K562 (cell line): Measurements from ENCODE around the gene KMO. TPM values are rescaled to one million over a fixed set of nuclear protein-coding genes. Genes with fewer than 3 reads are reported as not detected.

Experiments used
- ARID1B ChIP-seq: fragments of 450-650 bp; IDR thresholded peaks from 2 replicates; pipeline ENCODE4 v1.6.1; 2016; ENCODE audit warnings: antibody characterized with exemption, mild to moderate bottlenecking, inconsistent platforms
- ATF7 ChIP-seq: fragments of 450-650 bp; IDR thresholded peaks from 2 replicates; pipeline ENCODE4 v1.7.1; 2014; ENCODE audit warnings: mild to moderate bottlenecking, moderate library complexity
- CBFA2T3 ChIP-seq: fragments of 450-650 bp; IDR thresholded peaks from 2 replicates; pipeline ENCODE4 v1.6.1; 2017
- DDX20 ChIP-seq: fragments of 450-650 bp; IDR thresholded peaks from 2 replicates; pipeline ENCODE4 v1.6.1; 2016; ENCODE audit warnings: missing genetic modification characterization, low read depth, mild to moderate bottlenecking, missing compliant biosample characterization, moderate library complexity
- ETS2 ChIP-seq: IDR thresholded peaks from 2 replicates; pipeline ENCODE4 v1.6.1; 2016; ENCODE audit warnings: borderline replicate concordance, missing genetic modification characterization, mild to moderate bottlenecking, moderate library complexity, missing compliant biosample characterization; ENCODE audit not compliant: poor library complexity, severe bottlenecking
- ETV1 ChIP-seq: fragments of 450-650 bp; conservative IDR thresholded peaks from 2 replicates; pipeline ENCODE4 v1.6.1; 2016; ENCODE audit warnings: missing genetic modification characterization, control low read depth, low read depth, missing compliant biosample characterization
- FOXA3 ChIP-seq, 2 experiments: fragments of 450-650 bp in 1 of 2; sonication (generic) in 1 of 2; formaldehyde crosslinking; IDR thresholded peaks in 1 of 2; conservative IDR thresholded peaks in 1 of 2; 2 replicates each; pipeline versions ENCODE4 v1.4.0 to v1.8.0; 2020 to 2022; ENCODE audit warnings: mild to moderate bottlenecking in 2 of 2, missing genetic modification reagents in 1 of 2
- FOXJ2 ChIP-seq: fragments of 200-800 bp; sonication (Bioruptor generic); IDR thresholded peaks from 2 replicates; pipeline ENCODE4 v1.6.1; 2016; ENCODE audit warnings: missing genetic modification characterization, missing compliant biosample characterization
- GATA2 ChIP-seq: sonication (generic); formaldehyde crosslinking; IDR thresholded peaks from 2 replicates; pipeline ENCODE4 v1.4.0; 2020; ENCODE audit warnings: mild to moderate bottlenecking, missing genetic modification reagents
- GATAD2B ChIP-seq: fragments of 450-650 bp; IDR thresholded peaks from 2 replicates; pipeline ENCODE4 v1.6.1; 2017; ENCODE audit warnings: mild to moderate bottlenecking, borderline replicate concordance
- NFE2L1 ChIP-seq: fragments of 450-650 bp; IDR thresholded peaks from 2 replicates; pipeline ENCODE4 v1.6.1; 2016; ENCODE audit warnings: missing genetic modification characterization, low read depth, mild to moderate bottlenecking, missing compliant biosample characterization, moderate library complexity, borderline replicate concordance
- NFIC ChIP-seq: fragments of 450-650 bp; IDR thresholded peaks from 2 replicates; pipeline ENCODE4 v1.6.1; 2017; ENCODE audit warnings: mild to moderate bottlenecking, inconsistent platforms
- PPARD ChIP-seq: fragments of 250-450 bp; sonication (Bioruptor Pico); IDR thresholded peaks from 2 replicates; pipeline ENCODE4 v1.8.0; 2022; ENCODE audit warnings: inconsistent platforms, mild to moderate bottlenecking, moderate library complexity
- PRMT5 ChIP-seq: sonication (generic); formaldehyde crosslinking; IDR thresholded peaks from 2 replicates; pipeline ENCODE4 v1.5.0; 2020; ENCODE audit warnings: missing genetic modification reagents
- RAD21 ChIP-seq, 2 experiments: fragments of 250-450 bp in 1 of 2; fragments of 450-650 bp in 1 of 2; sonication (Bioruptor Pico) in 1 of 2; formaldehyde crosslinking in 1 of 2; IDR thresholded peaks in 1 of 2; conservative IDR thresholded peaks in 1 of 2; 2 replicates each; pipeline versions ENCODE4 v1.4.0 to v1.8.0; 2020 to 2022; ENCODE audit warnings: mild to moderate bottlenecking in 2 of 2, moderate library complexity in 1 of 2
- RAD51 ChIP-seq: fragments of 450-650 bp; IDR thresholded peaks from 2 replicates; pipeline ENCODE4 v1.7.1; 2016; ENCODE audit warnings: low read depth, mild to moderate bottlenecking, borderline replicate concordance
- TAL1 ChIP-seq: fragments of 450-650 bp; IDR thresholded peaks from 2 replicates; pipeline ENCODE4 v1.6.1; 2016; ENCODE audit warnings: mild to moderate bottlenecking
- TEAD4 ChIP-seq, 2 experiments: sonication (generic) in 1 of 2; formaldehyde crosslinking in 1 of 2; IDR thresholded peaks; 2 replicates each; pipeline versions ENCODE4 v1.6.1 to v1.8.0; 2012 to 2022; ENCODE audit warnings: borderline replicate concordance in 1 of 2, inconsistent platforms in 1 of 2, low read length in 1 of 2, mild to moderate bottlenecking in 1 of 2, missing genetic modification reagents in 1 of 2
- YBX1 ChIP-seq: fragments of 450-650 bp; IDR thresholded peaks from 2 replicates; pipeline ENCODE4 v1.7.1; 2016; ENCODE audit warnings: mild to moderate bottlenecking
- ZNF23 ChIP-seq: fragments of 250-450 bp; sonication (Bioruptor Pico); IDR thresholded peaks from 2 replicates; pipeline ENCODE4 v1.4.0; 2020; ENCODE audit warnings: mild to moderate bottlenecking
- polyA plus RNA-seq, 8 experiments: library from polyadenylated mRNA; depleted of rRNA in 4 of 8; stranded (reverse) in 5 of 8; unstranded in 3 of 8; fragments of >200 nt; fragmentation: Nextera tagmentation in 2 of 8; fragmentation: Illumina TruSeq in 1 of 8; extraction: Ambion mirVana in 2 of 8; extraction: Trizol in 1 of 8; gene quantifications; 2 replicates each; pipeline versions ENCODE4 v1.2.1 to v1.2.3, GENCODE V29; 2011 to 2014; ENCODE audit warnings: inconsistent platforms in 1 of 8, missing spikeins in 1 of 8
- total RNA-seq, 7 experiments: library from RNA; depleted of rRNA in 6 of 7; stranded (reverse); fragments of >200 nt in 6 of 7; fragmentation: Illumina TruSeq in 2 of 7; extraction: Trizol in 2 of 7; gene quantifications; 2 replicates each; pipeline versions ENCODE4 v1.2.1 to v1.2.3, GENCODE V29; 2011 to 2021; ENCODE audit warnings: low replicate concordance in 1 of 7
- TF ChIP-seq, protein P1 (sequence below): fragments of 250-450 bp; sonication (Bioruptor Pico); IDR thresholded peaks from 2 replicates; pipeline ENCODE4 v1.5.0; 2020; ENCODE audit warnings: mild to moderate bottlenecking
- TF ChIP-seq, protein P2 (sequence below): fragments of 450-650 bp; formaldehyde crosslinking; IDR thresholded peaks from 2 replicates; pipeline ENCODE4 v1.4.0; 2020; ENCODE audit warnings: mild to moderate bottlenecking, moderate library complexity
- TF ChIP-seq, protein P3 (sequence below), 2 experiments: fragments of 450-650 bp in 1 of 2; sonication (generic) in 1 of 2; formaldehyde crosslinking; conservative IDR thresholded peaks; 2 replicates each; pipeline versions ENCODE4 v1.4.0 to v1.8.1; 2020 to 2022; ENCODE audit warnings: mild to moderate bottlenecking in 1 of 2, missing genetic modification reagents in 1 of 2
- TF ChIP-seq, protein P4 (sequence below): fragments of 450-650 bp; formaldehyde crosslinking; conservative IDR thresholded peaks from 2 replicates; pipeline ENCODE4 v1.4.0; 2022; ENCODE audit warnings: mild to moderate bottlenecking, missing genetic modification characterization

The KMO gene
- total and polyA plus RNA-seq, 9 of the 15 experiments (the other 6 are each of a cell fraction or from before 2014, with no cell fraction given), result 0.01 to 0.11 (median 0.01) TPM; not detected in 6

DNA sequence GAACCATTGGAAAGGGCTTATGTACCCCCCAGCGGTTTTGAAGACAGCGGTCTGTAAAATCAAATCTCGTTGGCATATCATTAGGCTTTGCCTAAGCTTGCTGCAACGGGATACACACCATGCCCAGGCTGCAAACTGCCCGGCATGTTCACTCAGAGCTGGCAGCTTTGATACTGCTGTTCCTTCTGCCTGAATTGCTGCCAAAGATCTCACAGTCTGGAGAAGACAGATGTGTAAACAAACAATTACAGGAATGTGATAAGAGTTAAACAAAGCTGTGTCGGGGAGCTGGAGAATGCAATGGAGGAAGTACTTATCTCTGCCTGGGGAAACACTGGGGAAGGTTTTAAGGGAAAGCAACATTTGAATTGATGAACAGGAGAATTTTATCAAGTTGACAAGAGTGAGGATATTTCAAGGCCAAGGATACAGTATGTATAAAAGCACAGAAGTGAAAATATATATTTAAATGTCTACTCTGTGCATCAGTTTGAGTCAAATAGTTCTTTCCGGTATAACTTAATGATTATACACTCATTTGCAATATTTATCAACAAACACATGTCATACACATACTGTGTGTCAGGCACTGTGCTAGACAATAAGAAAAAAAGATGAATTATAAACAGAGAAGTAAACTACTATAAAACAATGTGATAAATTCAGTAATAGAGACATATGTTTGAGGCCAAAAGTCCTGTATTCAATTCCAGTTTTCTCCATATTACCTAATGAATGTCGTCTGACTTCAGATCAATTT lies 78.1 kb downstream of the KMO start (continued):
- TF ChIP-seq ARID1B (peak; percentile 88), CBFA2T3 (peak; percentile 81), ZNF23 (CRISPR knock-in tag) (no peak), RAD21 (CRISPR knock-in tag; conservative IDR thresholded peaks at IDR 0.05 in 1 of 2, IDR thresholded peaks at IDR 0.05 in 1 of 2) (peak in 1 of 2 experiments; percentile 5; a peak in 1 of 4 replicates), NFE2L1 (tag) (no peak), DDX20 (tag) (no peak), ETV1 (no peak), TAL1 (peak; percentile 65), FOXJ2 (tag) (peak; percentile 94), ETS2 (no peak), PRMT5 (CRISPR knock-in tag) (no peak), TEAD4 (IDR thresholded peaks at IDR 0.05; ENCODE audit: low read length) (peak; percentile 76), TEAD4 (CRISPR knock-in tag; IDR thresholded peaks at IDR 0.05; ENCODE audit: borderline replicate concordance) (no peak), GATA2 (CRISPR knock-in tag) (no peak), GATAD2B (no peak), ATF7 (0 out of 2 replicates have a peak, but pooled peaks have one; percentile 17), FOXA3 (CRISPR knock-in tag; conservative IDR thresholded peaks at IDR 0.05 in 1 of 2, IDR thresholded peaks at IDR 0.05 in 1 of 2) (peak; percentile 68 to 97; a peak in 2 of 4 replicates), PPARD (CRISPR knock-in tag) (no peak), YBX1 (no peak), RAD51 (no peak), NFIC (peak; percentile 85)
- TF ChIP-seq, protein P1, sequence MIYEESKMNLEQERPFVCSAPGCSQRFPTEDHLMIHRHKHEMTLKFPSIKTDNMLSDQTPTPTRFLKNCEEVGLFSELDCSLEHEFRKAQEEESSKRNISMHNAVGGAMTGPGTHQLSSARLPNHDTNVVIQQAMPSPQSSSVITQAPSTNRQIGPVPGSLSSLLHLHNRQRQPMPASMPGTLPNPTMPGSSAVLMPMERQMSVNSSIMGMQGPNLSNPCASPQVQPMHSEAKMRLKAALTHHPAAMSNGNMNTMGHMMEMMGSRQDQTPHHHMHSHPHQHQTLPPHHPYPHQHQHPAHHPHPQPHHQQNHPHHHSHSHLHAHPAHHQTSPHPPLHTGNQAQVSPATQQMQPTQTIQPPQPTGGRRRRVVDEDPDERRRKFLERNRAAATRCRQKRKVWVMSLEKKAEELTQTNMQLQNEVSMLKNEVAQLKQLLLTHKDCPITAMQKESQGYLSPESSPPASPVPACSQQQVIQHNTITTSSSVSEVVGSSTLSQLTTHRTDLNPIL (CRISPR knock-in tag), result no peak
- TF ChIP-seq, protein P2, sequence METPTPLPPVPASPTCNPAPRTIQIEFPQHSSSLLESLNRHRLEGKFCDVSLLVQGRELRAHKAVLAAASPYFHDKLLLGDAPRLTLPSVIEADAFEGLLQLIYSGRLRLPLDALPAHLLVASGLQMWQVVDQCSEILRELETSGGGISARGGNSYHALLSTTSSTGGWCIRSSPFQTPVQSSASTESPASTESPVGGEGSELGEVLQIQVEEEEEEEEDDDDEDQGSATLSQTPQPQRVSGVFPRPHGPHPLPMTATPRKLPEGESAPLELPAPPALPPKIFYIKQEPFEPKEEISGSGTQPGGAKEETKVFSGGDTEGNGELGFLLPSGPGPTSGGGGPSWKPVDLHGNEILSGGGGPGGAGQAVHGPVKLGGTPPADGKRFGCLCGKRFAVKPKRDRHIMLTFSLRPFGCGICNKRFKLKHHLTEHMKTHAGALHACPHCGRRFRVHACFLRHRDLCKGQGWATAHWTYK (CRISPR knock-in tag), result no peak
- TF ChIP-seq, protein P3, sequence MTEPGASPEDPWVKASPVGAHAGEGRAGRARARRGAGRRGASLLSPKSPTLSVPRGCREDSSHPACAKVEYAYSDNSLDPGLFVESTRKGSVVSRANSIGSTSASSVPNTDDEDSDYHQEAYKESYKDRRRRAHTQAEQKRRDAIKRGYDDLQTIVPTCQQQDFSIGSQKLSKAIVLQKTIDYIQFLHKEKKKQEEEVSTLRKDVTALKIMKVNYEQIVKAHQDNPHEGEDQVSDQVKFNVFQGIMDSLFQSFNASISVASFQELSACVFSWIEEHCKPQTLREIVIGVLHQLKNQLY (CRISPR knock-in tag; conservative IDR thresholded peaks at IDR 0.05), result no peak
- TF ChIP-seq, protein P4, sequence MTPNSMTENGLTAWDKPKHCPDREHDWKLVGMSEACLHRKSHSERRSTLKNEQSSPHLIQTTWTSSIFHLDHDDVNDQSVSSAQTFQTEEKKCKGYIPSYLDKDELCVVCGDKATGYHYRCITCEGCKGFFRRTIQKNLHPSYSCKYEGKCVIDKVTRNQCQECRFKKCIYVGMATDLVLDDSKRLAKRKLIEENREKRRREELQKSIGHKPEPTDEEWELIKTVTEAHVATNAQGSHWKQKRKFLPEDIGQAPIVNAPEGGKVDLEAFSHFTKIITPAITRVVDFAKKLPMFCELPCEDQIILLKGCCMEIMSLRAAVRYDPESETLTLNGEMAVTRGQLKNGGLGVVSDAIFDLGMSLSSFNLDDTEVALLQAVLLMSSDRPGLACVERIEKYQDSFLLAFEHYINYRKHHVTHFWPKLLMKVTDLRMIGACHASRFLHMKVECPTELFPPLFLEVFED, result no peak
